ENCODE data around the gene VN1R5. TPM values are rescaled to one million over a fixed set of nuclear protein-coding genes. Genes with fewer than 3 reads are reported as not detected.

Gene VN1R5
- total and polyA plus RNA-seq, 2 of the 13 experiments (the other 11 are each of a cell fraction or from before 2014, with no cell fraction given): not detected

DNA sequence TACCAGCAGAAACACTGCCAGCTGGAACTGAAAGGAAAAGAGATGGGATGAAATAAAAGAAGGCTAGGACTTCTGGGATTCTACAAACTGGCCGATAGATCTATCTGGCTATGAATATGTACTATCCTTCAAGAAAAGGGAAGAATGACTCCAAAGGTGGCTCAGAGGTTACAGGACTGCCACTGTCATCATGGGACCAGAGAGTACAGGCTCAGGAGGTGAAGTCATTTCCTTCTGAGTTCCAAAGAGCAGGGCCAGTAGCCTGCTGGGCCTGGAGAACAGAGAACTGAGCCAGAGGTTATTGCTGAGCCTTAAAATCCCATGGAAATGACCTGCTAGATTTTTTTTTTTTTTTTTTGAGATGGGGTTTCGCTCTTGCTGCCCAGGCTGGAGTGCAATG lies 48.2 kb downstream of the VN1R5 start:
- no peak overlapping the region for H3K4me2 ChIP-seq (ENCODE audit: low read depth, low read length)
- H3K9me3 ChIP-seq (ENCODE audit: low read length): no peaks in the 10 kb centered on the region
- H3K4me1 ChIP-seq (ENCODE audit: insufficient read depth, low read length): peaks cover 19% of the 10 kb centered on the region
- H3K79me2 ChIP-seq (ENCODE audit: insufficient read depth, low read length): no peaks in the 10 kb centered on the region
- no peak overlapping the region for H2AFZ ChIP-seq (ENCODE audit: low read length)
- H3K27ac ChIP-seq (ENCODE audit: extremely low read length, insufficient read depth, low read length): peak overlapping the region; percentile 23
- H4K20me1 ChIP-seq (ENCODE audit: insufficient read depth, low read length): no peaks in the 10 kb centered on the region
- no peak overlapping the region for H3K4me3 ChIP-seq (replicated peaks in 1 of 3; ENCODE audit: insufficient read depth in 1 of 3, low read depth in 2 of 3, low read length in 3 of 3)
- no peaks in the 10 kb centered on the region for H3K27me3 ChIP-seq (ENCODE audit: control insufficient read depth in 1 of 2, insufficient read depth in 2 of 2, low read length in 2 of 2)
- ChIA-PET POLR2A (no interaction called here), CTCF (ENCODE audit: low intra/inter-chr PET ratio, low total read pairs) (no interaction called here)
- WGBS (ENCODE audit: low lambda C conversion rate): 98% methylated on average over 2 of the region's 2 CpGs
- in situ Hi-C loops (cut with HindIII; ENCODE audit: extremely low pct_ligation_motif_present, low pct_unique_long_range_greater_than_20kb): no loop called here
- no peak for TF ChIP-seq RNF2 (conservative IDR thresholded peaks at IDR 0.05; ENCODE audit: low read depth)
- no peak for TF ChIP-seq ZNF570 (CRISPR knock-in tag; IDR thresholded peaks at IDR 0.05; ENCODE audit: borderline replicate concordance)
- TF ChIP-seq SP4 (CRISPR knock-in tag; IDR thresholded peaks at IDR 0.05): no peak
- TF ChIP-seq SCMH1 (CRISPR knock-in tag; IDR thresholded peaks at IDR 0.05; ENCODE audit: borderline replicate concordance): no peak
- no peak for TF ChIP-seq ZC3H13 (CRISPR knock-in tag; IDR thresholded peaks at IDR 0.05)
- TF ChIP-seq, protein P1, sequence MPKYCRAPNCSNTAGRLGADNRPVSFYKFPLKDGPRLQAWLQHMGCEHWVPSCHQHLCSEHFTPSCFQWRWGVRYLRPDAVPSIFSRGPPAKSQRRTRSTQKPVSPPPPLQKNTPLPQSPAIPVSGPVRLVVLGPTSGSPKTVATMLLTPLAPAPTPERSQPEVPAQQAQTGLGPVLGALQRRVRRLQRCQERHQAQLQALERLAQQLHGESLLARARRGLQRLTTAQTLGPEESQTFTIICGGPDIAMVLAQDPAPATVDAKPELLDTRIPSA (CRISPR knock-in tag; IDR thresholded peaks at IDR 0.05; ENCODE audit: borderline replicate concordance): no peak
- no peak for TF ChIP-seq TMF1 (CRISPR knock-in tag; IDR thresholded peaks at IDR 0.05; ENCODE audit: low read depth)
- no peak for TF ChIP-seq POLR2A (IDR thresholded peaks at IDR 0.05; ENCODE audit: insufficient read depth in 1 of 2, low read depth in 2 of 2, low read length in 2 of 2)
- ATAC-seq (no peak; the same call in 2 of the 3 replicates), FAIRE-seq (no peak), DNase-seq (ENCODE audit: low spot score) (no peak)
- peaks cover 24 to 35% of the 10 kb centered on the region in 2 experiments; a peak in 4 of 5 replicates for H3K36me3 ChIP-seq (replicated peaks in 1 of 2; ENCODE audit: control insufficient read depth in 1 of 2, insufficient read depth in 2 of 2, low read length in 2 of 2)
- intact Hi-C loops (cut with micrococcal nuclease; ENCODE audit: unreplicated experiment): no loop called here
- BruUV-seq (replicated peaks): no TSS peak
- H3K9ac ChIP-seq (ENCODE audit: insufficient read depth, low read depth, low read length): no peak overlapping the region

Small RNA genes within 50 kb of the gene (small RNA-seq; reads per million reads assigned to genes)
- gene RF00019 (ENCODE audit: insufficient read depth in 2 of 3, insufficient read length in 3 of 3, low read depth in 2 of 3, low replicate concordance in 1 of 3): 0 reads per million in 3 experiments

Other genes starting within 250 kb of the VN1R5 start
- 11.6 and 13.2 TPM in 2 replicates for gene ZNF695, start 248.0 kb upstream of the VN1R5 start, total RNA-seq (2016; rRNA removed; fragmentation: Illumina TruSeq; extraction: Trizol)
- 1.7 and 2.9 TPM in 2 replicates for gene ZNF695, start 248.0 kb upstream of the VN1R5 start, polyA plus RNA-seq (2011; rRNA removed)
- 10.9 and 15.2 TPM in 2 replicates for gene ZNF670, start 177.3 kb upstream of the VN1R5 start, total RNA-seq (2016; rRNA removed; fragmentation: Illumina TruSeq; extraction: Trizol)
- gene ZNF670, start 177.3 kb upstream of the VN1R5 start, polyA plus RNA-seq (2011; rRNA removed): 3.1 and 4.2 TPM in 2 replicates
- 13.6 and 14.6 TPM in 2 replicates for gene ZNF669, start 151.7 kb upstream of the VN1R5 start, total RNA-seq (2016; rRNA removed; fragmentation: Illumina TruSeq; extraction: Trizol)
- 2.8 and 3.1 TPM in 2 replicates for gene ZNF669, start 151.7 kb upstream of the VN1R5 start, polyA plus RNA-seq (2011; rRNA removed)
- gene ZNF124, start 84.1 kb upstream of the VN1R5 start, total RNA-seq (2016; rRNA removed; fragmentation: Illumina TruSeq; extraction: Trizol): 102 and 134 TPM in 2 replicates
- gene ZNF124, start 84.1 kb upstream of the VN1R5 start, polyA plus RNA-seq (2011; rRNA removed): 6.3 and 9.7 TPM in 2 replicates
- 14.6 and 14.8 TPM in 2 replicates for gene ZNF496, start 75.8 kb downstream of the VN1R5 start, total RNA-seq (2016; rRNA removed; fragmentation: Illumina TruSeq; extraction: Trizol)
- gene ZNF496, start 75.8 kb downstream of the VN1R5 start, polyA plus RNA-seq (2011; rRNA removed): 18.6 and 21.4 TPM in 2 replicates
- not detected in 2 replicates for gene NLRP3, start 160.1 kb downstream of the VN1R5 start, total RNA-seq (2016; rRNA removed; fragmentation: Illumina TruSeq; extraction: Trizol)
- not detected in 2 replicates for gene NLRP3, start 160.1 kb downstream of the VN1R5 start, polyA plus RNA-seq (2011; rRNA removed)
- not detected in 2 replicates for gene OR2B11, start 202.0 kb downstream of the VN1R5 start, total RNA-seq (2016; rRNA removed; fragmentation: Illumina TruSeq; extraction: Trizol)
- gene OR2B11, start 202.0 kb downstream of the VN1R5 start, polyA plus RNA-seq (2011; rRNA removed): not detected in 2 replicates